Measurements from ENCODE around the gene CPLX3.

Gene CPLX3

GRCh38 chr15:74807282-74807681 lies 19.1 kb upstream of the CPLX3 start:
- WGBS (ENCODE audit: insufficient coverage, insufficient read length): no CpG with 5 or more reads among the region's 5 CpGs

GRCh38 chr15:74808078-74808839 lies 18.2 kb upstream of the CPLX3 start:
- Histone ChIP-seq H3K4me1 (ENCODE audit: control insufficient read depth, insufficient read depth, low read length) (no peaks in the 10 kb centered on the region; the same call in 1 of the 2 replicates), H3K36me3 (ENCODE audit: control insufficient read depth, insufficient read depth, low read length) (peaks cover 3% of the 10 kb centered on the region; the same call in 1 of the 2 replicates), H3K4me3 (ENCODE audit: low read length) (no peak overlapping the region), H3K9me3 (ENCODE audit: control insufficient read depth, insufficient read depth, low read length) (no peaks in the 10 kb centered on the region), H3K27me3 (ENCODE audit: control insufficient read depth, insufficient read depth, low read length) (no peaks in the 10 kb centered on the region), H3K27ac (ENCODE audit: low read length) (no peak overlapping the region)
- no CpG with 5 or more reads among the region's 18 CpGs for WGBS (ENCODE audit: insufficient coverage, insufficient read length)
- DNase-seq (ENCODE audit: low read depth, low spot score): no peak

More at GRCh38 chr15:74807282-74807681, 19.1 kb upstream of the CPLX3 start:
- DNase-seq (ENCODE audit: low read depth, low spot score): no peak
- H3K9me3 ChIP-seq (ENCODE audit: control insufficient read depth, insufficient read depth, low read length): no peaks in the 10 kb centered on the region
- H3K4me1 ChIP-seq (ENCODE audit: control insufficient read depth, insufficient read depth, low read length): no peaks in the 10 kb centered on the region; the same call in 1 of the 2 replicates
- peaks cover 11% of the 10 kb centered on the region; the same call in 1 of the 2 replicates for H3K36me3 ChIP-seq (ENCODE audit: control insufficient read depth, insufficient read depth, low read length)
- H3K4me3 ChIP-seq (ENCODE audit: low read length): no peak overlapping the region
- no peak overlapping the region for H3K27ac ChIP-seq (ENCODE audit: low read length)
- H3K27me3 ChIP-seq (ENCODE audit: control insufficient read depth, insufficient read depth, low read length): no peaks in the 10 kb centered on the region

GRCh38 chr15:74808840-74809229 lies 17.6 kb upstream of the CPLX3 start:
- Histone ChIP-seq H3K9me3 (ENCODE audit: control insufficient read depth, insufficient read depth, low read length) (no peaks in the 10 kb centered on the region), H3K27ac (ENCODE audit: low read length) (no peak overlapping the region), H3K36me3 (ENCODE audit: control insufficient read depth, insufficient read depth, low read length) (no peaks in the 10 kb centered on the region), H3K4me1 (ENCODE audit: control insufficient read depth, insufficient read depth, low read length) (no peaks in the 10 kb centered on the region; the same call in 1 of the 2 replicates), H3K4me3 (ENCODE audit: low read length) (no peak overlapping the region), H3K27me3 (ENCODE audit: control insufficient read depth, insufficient read depth, low read length) (no peaks in the 10 kb centered on the region)
- no CpG with 5 or more reads among the region's 4 CpGs for WGBS (ENCODE audit: insufficient coverage, insufficient read length)
- DNase-seq (ENCODE audit: low read depth, low spot score): no peak

GRCh38 chr15:74809242-74809641 lies 17.2 kb upstream of the CPLX3 start:
- H3K4me1 ChIP-seq (ENCODE audit: control insufficient read depth, insufficient read depth, low read length): no peaks in the 10 kb centered on the region; the same call in 1 of the 2 replicates
- H3K27me3 ChIP-seq (ENCODE audit: control insufficient read depth, insufficient read depth, low read length): no peaks in the 10 kb centered on the region
- no peak for DNase-seq (ENCODE audit: low read depth, low spot score)
- no peak overlapping the region for H3K27ac ChIP-seq (ENCODE audit: low read length)
- H3K4me3 ChIP-seq (ENCODE audit: low read length): no peak overlapping the region
- H3K9me3 ChIP-seq (ENCODE audit: control insufficient read depth, insufficient read depth, low read length): no peaks in the 10 kb centered on the region
- no peaks in the 10 kb centered on the region for H3K36me3 ChIP-seq (ENCODE audit: control insufficient read depth, insufficient read depth, low read length)
- WGBS (ENCODE audit: insufficient coverage, insufficient read length): no CpG with 5 or more reads among the region's 5 CpGs

GRCh38 chr15:74809956-74810355 lies 16.5 kb upstream of the CPLX3 start:
- no peak for DNase-seq (ENCODE audit: low read depth, low spot score)
- Histone ChIP-seq H3K36me3 (ENCODE audit: control insufficient read depth, insufficient read depth, low read length) (no peaks in the 10 kb centered on the region), H3K27ac (ENCODE audit: low read length) (no peak overlapping the region), H3K27me3 (ENCODE audit: control insufficient read depth, insufficient read depth, low read length) (no peaks in the 10 kb centered on the region), H3K4me3 (ENCODE audit: low read length) (no peak overlapping the region), H3K9me3 (ENCODE audit: control insufficient read depth, insufficient read depth, low read length) (no peaks in the 10 kb centered on the region), H3K4me1 (ENCODE audit: control insufficient read depth, insufficient read depth, low read length) (no peaks in the 10 kb centered on the region; the same call in 1 of the 2 replicates)
- no CpG with 5 or more reads among the region's 3 CpGs for WGBS (ENCODE audit: insufficient coverage, insufficient read length)

GRCh38 chr15:74812533-74812932 lies 13.9 kb upstream of the CPLX3 start, which contains the start of gene LMAN1L:
Gene LMAN1L, plus strand, starts transcription at chr15:74812835. Its CDS starts 20 bp downstream, at chr15:74812855.
- WGBS (ENCODE audit: insufficient coverage, insufficient read length): no CpG with 5 or more reads among the region's 12 CpGs
- H3K27me3 ChIP-seq (ENCODE audit: control insufficient read depth, insufficient read depth, low read length): no peaks in the 10 kb centered on the region
- no peak within 1 kb of the TSS for H3K4me3 ChIP-seq (ENCODE audit: low read length)
- peaks cover 2% of the 10 kb centered on the region; the same call in 1 of the 2 replicates for H3K4me1 ChIP-seq (ENCODE audit: control insufficient read depth, insufficient read depth, low read length)
- no peak for DNase-seq (ENCODE audit: low read depth, low spot score)
- H3K9me3 ChIP-seq (ENCODE audit: control insufficient read depth, insufficient read depth, low read length): no peaks in the 10 kb centered on the region
- H3K27ac ChIP-seq (ENCODE audit: low read length): no peak within 1 kb of the TSS
- no peaks in the 10 kb centered on the region for H3K36me3 ChIP-seq (ENCODE audit: control insufficient read depth, insufficient read depth, low read length)

- no peak overlapping the region for H3K27ac ChIP-seq (ENCODE audit: low read length)
- no peak for DNase-seq (ENCODE audit: low read depth, low spot score)
- no peaks in the 10 kb centered on the region for H3K36me3 ChIP-seq (ENCODE audit: control insufficient read depth, insufficient read depth, low read length)
- 0 out of 2 replicates have a peak, but pooled peaks cover 2% of the 10 kb centered on the region for H3K4me1 ChIP-seq (ENCODE audit: control insufficient read depth, insufficient read depth, low read length)
- WGBS (ENCODE audit: insufficient coverage, insufficient read length): no CpG with 5 or more reads among the region's 10 CpGs
- H3K4me3 ChIP-seq (ENCODE audit: low read length): no peak overlapping the region
- no peaks in the 10 kb centered on the region for H3K9me3 ChIP-seq (ENCODE audit: control insufficient read depth, insufficient read depth, low read length)
- no peaks in the 10 kb centered on the region for H3K27me3 ChIP-seq (ENCODE audit: control insufficient read depth, insufficient read depth, low read length)
Observed at GRCh38 chr15:74815121-74815934, 11.1 kb upstream of the CPLX3 start.

- H3K27me3 ChIP-seq (ENCODE audit: control insufficient read depth, insufficient read depth, low read length): no peaks in the 10 kb centered on the region
- no peak overlapping the region for H3K27ac ChIP-seq (ENCODE audit: low read length)
- 0 out of 2 replicates have a peak, but pooled peaks cover 2% of the 10 kb centered on the region for H3K4me1 ChIP-seq (ENCODE audit: control insufficient read depth, insufficient read depth, low read length)
- H3K9me3 ChIP-seq (ENCODE audit: control insufficient read depth, insufficient read depth, low read length): no peaks in the 10 kb centered on the region
- H3K4me3 ChIP-seq (ENCODE audit: low read length): no peak overlapping the region
- H3K36me3 ChIP-seq (ENCODE audit: control insufficient read depth, insufficient read depth, low read length): no peaks in the 10 kb centered on the region
- no CpG with 5 or more reads among the region's 15 CpGs for WGBS (ENCODE audit: insufficient coverage, insufficient read length)
- DNase-seq (ENCODE audit: low read depth, low spot score): no peak
Observed at GRCh38 chr15:74815961-74816360, 10.5 kb upstream of the CPLX3 start.

GRCh38 chr15:74816624-74817369 lies 9.6 kb upstream of the CPLX3 start:
- Histone ChIP-seq H3K9me3 (ENCODE audit: control insufficient read depth, insufficient read depth, low read length) (no peaks in the 10 kb centered on the region), H3K4me3 (ENCODE audit: low read length) (no peak overlapping the region), H3K27me3 (ENCODE audit: control insufficient read depth, insufficient read depth, low read length) (no peaks in the 10 kb centered on the region), H3K4me1 (ENCODE audit: control insufficient read depth, insufficient read depth, low read length) (0 out of 2 replicates have a peak, but pooled peaks cover 2% of the 10 kb centered on the region), H3K27ac (ENCODE audit: low read length) (no peak overlapping the region), H3K36me3 (ENCODE audit: control insufficient read depth, insufficient read depth, low read length) (no peaks in the 10 kb centered on the region)
- no CpG with 5 or more reads among the region's 19 CpGs for WGBS (ENCODE audit: insufficient coverage, insufficient read length)
- DNase-seq (ENCODE audit: low read depth, low spot score): no peak

- Histone ChIP-seq H3K27me3 (ENCODE audit: control insufficient read depth, insufficient read depth, low read length) (no peaks in the 10 kb centered on the region), H3K36me3 (ENCODE audit: control insufficient read depth, insufficient read depth, low read length) (no peaks in the 10 kb centered on the region), H3K9me3 (ENCODE audit: control insufficient read depth, insufficient read depth, low read length) (no peaks in the 10 kb centered on the region), H3K4me1 (ENCODE audit: control insufficient read depth, insufficient read depth, low read length) (0 out of 2 replicates have a peak, but pooled peaks cover 2% of the 10 kb centered on the region), H3K4me3 (ENCODE audit: low read length) (no peak overlapping the region), H3K27ac (ENCODE audit: low read length) (no peak overlapping the region)
- DNase-seq (ENCODE audit: low read depth, low spot score): no peak
- no CpG with 5 or more reads among the region's 9 CpGs for WGBS (ENCODE audit: insufficient coverage, insufficient read length)
Observed at GRCh38 chr15:74817370-74817737, 9.1 kb upstream of the CPLX3 start.
